Inflammatory macrophage treated with lipopolysaccharide for 4 hours (primary cell): Measurements from ENCODE around the gene TMOD3.
A peak's percentile ranks its signal among the peaks of the same experiment; 100 is the strongest.
"Not testable (repeated sequence)": the region's sequence is repeated elsewhere in the genome, so short reads cannot be mapped to it uniquely, and the experiment has no call there.

Source experiments
- DNase-seq: peaks from one replicate; pipeline ENCODE4 v3.0.0-alpha.2; 2020

Gene TMOD3

GRCh38 chr15:51829376-51830275 is at the start of gene TMOD3:
TMOD3 (plus strand) TSS chr15:51829653; CDS start chr15:51862885, 33,232 bp downstream.
- DNase-seq = peak; percentile 91

DNA sequence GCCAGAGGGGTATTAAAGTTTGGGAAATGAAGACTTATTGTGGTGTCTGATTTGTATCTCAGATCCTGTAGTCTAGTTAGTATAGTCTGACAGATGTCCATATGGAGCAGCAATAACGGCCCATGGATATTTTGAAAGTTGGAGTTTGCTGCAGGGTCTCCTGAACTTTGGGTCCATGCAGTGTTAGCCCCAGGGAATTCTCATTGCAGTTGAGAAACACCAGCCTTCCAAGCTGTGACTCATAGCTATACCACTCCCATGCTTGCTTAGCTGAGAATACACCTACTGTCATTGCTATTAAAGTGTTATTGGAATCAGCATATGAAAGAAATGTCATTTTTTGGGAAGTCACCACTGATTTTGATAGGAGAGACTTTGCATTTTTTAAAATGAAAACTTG is 48.8 kb upstream of the TMOD3 start:
- DNase-seq = no peak

- DNase-seq = no peak
Observed at GRCh38 chr15:51781506-51781905, 47.9 kb upstream of the TMOD3 start.

GRCh38 chr15:51782357-51782896 is 47.0 kb upstream of the TMOD3 start:
- DNase-seq = peak; percentile 22

GRCh38 chr15:51783967-51784366 is 45.5 kb upstream of the TMOD3 start:
- no peak for DNase-seq

- DNase-seq = not testable (repeated sequence)
Observed at GRCh38 chr15:51787130-51787529, 42.3 kb upstream of the TMOD3 start.

DNA sequence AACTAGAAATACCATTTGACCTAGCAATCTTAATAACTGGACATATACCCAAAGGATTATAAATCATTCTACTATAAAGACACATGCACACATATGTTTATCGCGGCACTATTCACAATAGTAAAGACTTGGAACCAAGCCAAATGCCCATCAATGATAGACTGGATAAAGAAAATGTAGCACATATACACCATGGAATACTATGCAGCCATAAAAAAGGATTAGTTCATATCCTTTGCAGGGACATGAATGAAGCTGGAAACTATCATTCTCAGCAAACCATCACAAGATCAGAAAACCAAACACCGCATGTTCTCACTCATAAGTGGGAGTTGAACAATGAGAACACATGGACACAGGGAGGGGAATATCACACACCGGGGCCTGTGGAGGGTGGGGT is 37.0 kb upstream of the TMOD3 start:
- not testable (repeated sequence) for DNase-seq

DNA sequence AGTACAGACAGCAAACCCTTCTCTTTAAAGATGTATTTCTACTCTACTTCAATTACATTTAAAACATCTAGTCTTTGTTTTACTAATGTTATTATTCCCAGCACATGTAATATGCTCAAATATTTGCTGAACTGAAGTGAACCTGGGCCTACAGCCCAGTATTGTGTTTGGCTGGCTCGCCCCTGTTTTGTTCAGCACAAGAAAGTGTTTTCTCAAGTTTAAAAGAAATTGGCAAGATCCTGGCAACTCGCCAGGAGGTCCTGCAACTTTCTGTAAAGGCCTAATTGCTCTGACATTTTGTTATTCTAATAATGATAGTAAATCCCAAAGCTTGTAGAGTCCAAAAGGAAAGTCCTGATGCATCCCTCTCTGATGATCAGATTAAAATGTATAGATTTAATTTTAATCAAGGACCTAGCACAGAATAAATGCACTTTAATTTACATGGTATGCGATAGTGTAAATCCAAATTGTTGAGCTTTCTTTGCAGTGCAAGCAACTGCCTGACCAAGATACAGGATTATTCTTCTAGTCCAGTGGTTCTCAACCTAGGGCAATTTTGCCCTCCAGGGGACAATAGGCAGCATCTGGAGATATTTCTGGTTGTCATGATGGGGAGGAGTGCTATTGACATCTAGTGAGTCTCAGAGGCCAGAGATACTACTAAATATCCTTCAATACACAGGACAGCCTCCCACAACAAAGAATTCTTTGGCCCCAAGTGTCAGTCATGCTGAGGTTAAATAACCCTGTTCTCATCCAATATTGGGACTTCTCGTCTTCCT is 35.7 kb upstream of the TMOD3 start:
- no peak for DNase-seq

GRCh38 chr15:51796847-51797401 is 32.5 kb upstream of the TMOD3 start:
- DNase-seq = peak; percentile 52

- no peak for DNase-seq
Observed at GRCh38 chr15:51798281-51798680, 31.2 kb upstream of the TMOD3 start.

DNA sequence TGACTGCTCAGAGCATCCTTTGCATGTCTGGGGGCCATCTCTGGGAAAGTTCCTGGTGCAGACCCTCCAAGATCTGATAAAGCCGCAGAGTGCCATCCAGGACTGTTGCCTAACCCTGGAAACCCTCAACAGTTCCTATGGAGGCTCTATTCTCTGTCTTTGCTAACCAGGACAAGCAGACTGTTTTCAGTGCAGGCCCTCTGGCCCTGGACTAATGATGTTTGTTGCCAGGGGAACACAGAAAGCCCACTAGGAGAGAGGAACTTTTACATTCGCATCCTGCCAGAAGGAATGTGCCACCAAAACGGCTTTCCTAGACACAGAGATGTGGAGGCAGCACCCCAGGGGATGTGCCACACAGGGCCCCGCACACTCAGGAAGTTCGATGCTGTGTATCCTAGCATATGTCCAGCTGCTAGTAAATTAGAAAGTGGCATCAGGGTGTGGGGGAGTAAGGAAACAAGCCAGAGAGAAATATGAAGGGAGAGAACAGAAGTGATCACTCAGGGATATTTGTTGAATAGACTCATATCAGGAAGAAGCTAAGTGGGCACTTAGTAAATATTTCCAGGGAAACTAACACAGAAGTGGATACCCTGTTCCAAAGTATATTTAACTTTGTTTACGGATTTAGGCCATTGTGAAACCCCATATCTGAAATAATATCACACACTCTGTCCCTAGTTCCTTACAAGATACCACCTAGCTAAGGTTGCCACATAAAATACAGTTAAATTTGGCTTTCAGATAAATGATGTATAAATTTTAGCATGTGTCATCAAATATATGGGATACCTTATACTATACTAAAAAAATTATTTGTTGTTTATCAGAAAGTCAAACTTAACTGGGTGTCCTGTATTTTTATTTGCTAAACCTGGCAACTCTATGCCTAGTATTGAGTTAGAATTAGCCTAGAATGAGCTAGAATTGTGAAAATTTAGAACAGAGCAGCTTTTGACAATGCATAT is 29.9 kb upstream of the TMOD3 start:
- no peak for DNase-seq

GRCh38 chr15:51801391-51801835 is 28.0 kb upstream of the TMOD3 start:
- DNase-seq = peak; percentile 7

- no peak for DNase-seq
Observed at GRCh38 chr15:51802593-51802992, 26.9 kb upstream of the TMOD3 start.

GRCh38 chr15:51803965-51804364 is 25.5 kb upstream of the TMOD3 start:
- DNase-seq = no peak

DNA sequence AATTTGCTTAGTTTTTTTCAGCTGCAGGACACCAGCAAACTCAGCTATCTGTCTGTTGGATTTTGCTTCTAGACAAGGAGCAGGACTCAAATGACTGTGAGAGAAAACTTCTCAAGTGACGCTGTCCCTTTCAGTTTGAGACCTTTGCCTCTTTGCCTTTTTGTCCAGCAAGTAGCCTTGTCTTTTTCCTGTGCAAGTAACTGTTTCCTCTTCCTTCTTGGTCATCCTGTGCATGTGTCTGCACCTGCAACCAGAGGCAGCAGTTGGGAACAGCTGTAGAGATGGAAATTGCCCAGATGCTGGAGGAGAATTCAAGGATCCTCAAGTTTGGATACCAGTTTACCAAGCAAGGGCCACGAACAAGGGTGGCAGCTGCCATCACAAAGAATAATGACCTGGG is 23.3 kb upstream of the TMOD3 start:
- DNase-seq = no peak

GRCh38 chr15:51809457-51809856 is 20.0 kb upstream of the TMOD3 start:
- DNase-seq = no peak

DNA sequence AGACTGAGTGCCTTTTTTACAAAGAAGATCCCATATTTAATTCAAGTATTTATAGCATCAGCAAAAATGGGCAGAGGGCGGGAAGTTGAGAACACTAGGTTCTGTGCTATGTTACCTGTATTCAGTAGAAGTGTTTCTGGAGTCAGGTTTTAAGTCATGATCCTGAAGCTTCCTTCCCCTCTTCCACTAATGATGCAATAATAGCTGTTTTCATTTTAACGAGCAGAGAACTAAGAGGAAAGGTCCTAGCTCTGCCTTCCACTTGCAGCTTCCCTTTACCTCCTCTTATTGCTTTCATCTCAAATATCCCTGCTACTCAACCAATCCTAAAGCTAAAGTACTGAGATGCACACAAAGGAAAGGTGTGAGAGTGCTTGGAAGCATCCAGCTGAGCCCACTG is 16.9 kb upstream of the TMOD3 start:
- DNase-seq = no peak

GRCh38 chr15:51814606-51815005 is 14.8 kb upstream of the TMOD3 start:
- no peak for DNase-seq

GRCh38 chr15:51816611-51817010 is 12.8 kb upstream of the TMOD3 start:
- no peak for DNase-seq

GRCh38 chr15:51818150-51818549 is 11.3 kb upstream of the TMOD3 start:
- DNase-seq = no peak

GRCh38 chr15:51825698-51826097 is 3.8 kb upstream of the TMOD3 start:
- DNase-seq = no peak
